GM19395 (cell line): ENCODE measurements around the gene AGBL1.
"Not testable (repeated sequence)": the region's sequence is repeated elsewhere in the genome, so short reads cannot be mapped to it uniquely, and the experiment has no call there.

Experiments used
- ATAC-seq: cut with Tn5 transposase; IDR thresholded peaks from one replicate; pipeline ENCODE4 v1.9.1; 2021; ENCODE audit warnings: mild to moderate bottlenecking, moderate library complexity; ENCODE audit not compliant: unreplicated experiment

AGBL1 gene

GRCh38 chr15:86082619-86083380 is 3.1 kb downstream of the AGBL1 start:
- ATAC-seq, result no peak

- no peak for ATAC-seq
Measured at GRCh38 chr15:86087808-86088207, 8.1 kb downstream of the AGBL1 start.

DNA sequence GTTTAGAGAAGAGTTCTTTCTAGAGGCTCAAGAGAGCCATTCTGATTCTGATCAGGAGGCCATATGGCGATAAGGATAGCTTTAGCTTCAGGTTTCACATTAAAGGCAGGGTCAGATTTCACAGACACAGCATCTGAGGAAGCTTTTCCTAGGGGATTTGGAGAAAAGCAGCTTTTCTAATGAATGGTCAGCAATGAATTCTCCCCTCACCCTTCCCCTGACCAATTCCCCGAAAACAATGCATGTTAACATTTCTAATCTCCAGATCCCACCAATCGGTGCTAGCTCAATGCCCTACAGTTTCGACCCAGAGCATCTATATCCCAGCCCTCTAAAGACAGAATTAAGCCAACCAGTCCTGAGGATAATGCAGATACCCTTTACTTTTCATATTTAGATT is 9.8 kb downstream of the AGBL1 start:
- no peak for ATAC-seq

- no peak for ATAC-seq
Measured at GRCh38 chr15:86101818-86102217, 22.1 kb downstream of the AGBL1 start.

DNA sequence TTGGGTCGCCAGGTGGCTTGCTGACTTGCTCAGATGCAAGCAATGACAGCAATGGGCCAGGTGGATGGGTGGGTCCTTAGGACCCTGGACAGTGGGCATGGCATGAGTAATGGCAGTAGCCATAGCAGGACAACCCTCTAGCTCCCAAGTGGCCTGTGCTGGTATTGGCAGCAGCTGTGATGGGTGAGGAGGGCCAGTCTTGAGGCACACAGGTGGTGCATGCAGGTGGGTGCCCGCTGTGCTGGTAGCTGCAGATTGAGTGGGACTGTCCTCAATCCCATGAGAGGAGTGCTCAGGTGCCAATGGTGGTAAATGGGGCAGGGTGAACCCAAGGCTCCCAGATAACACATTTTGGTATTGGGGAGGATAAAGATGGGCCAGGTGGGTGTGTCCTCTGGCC is 24.2 kb downstream of the AGBL1 start:
- ATAC-seq, result no peak

- no peak for ATAC-seq
Measured at GRCh38 chr15:86106306-86106705, 26.6 kb downstream of the AGBL1 start.

DNA sequence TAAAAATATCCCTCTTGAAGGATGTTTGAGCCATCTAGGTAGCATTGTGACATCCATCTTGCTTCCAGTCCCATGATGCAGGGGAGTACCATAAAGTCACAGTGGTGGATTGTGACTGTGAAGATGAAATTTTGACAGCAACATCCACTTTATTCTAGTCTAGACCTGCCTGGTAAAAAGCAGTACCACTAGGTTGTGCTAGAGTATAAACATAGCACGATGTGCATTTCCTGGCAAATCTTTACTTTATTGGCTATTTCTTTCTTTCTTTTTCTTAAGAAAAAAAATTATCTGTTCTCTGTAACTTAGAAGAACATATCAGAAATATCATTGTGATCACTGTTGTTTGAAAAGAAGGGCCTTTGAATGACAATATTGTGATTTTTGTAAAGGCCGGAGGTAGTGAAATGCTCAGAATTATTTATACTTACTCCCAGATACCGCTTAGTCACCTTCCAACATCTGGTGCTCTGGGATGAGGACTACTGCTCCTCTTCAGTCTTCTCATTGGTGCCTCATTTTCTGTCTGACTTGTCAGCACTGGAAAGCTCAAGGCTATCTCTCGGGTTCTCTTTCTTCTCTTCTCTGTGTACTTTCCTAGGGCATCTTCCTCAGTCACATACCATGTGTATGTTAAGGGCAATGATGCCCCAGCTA is 35.6 kb downstream of the AGBL1 start:
- ATAC-seq, result no peak

- ATAC-seq, result no peak
Measured at GRCh38 chr15:86121568-86122225, 42.0 kb downstream of the AGBL1 start.

GRCh38 chr15:86122691-86123391 is 43.2 kb downstream of the AGBL1 start:
- ATAC-seq, result not testable (repeated sequence)

DNA sequence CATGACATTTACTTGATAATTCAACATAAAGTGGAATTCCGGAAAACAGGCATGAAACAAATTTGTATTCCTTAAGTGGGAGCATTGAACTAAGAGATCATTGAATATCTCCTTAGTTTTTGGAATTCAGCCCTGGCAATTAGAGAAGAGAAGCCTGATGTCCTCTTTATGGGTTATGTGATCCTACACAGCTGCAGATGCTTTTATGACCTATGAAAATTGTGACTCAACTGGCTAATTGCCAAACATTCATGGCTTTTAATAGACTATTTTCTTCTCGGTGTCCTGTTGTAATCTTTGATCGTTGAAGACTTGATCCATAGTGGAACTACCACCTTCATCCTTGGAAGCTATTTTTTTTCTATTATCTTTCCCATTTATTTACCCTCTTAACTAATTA is 46.1 kb downstream of the AGBL1 start:
- ATAC-seq, result no peak

- no peak for ATAC-seq
Measured at GRCh38 chr15:86127547-86127946, 47.9 kb downstream of the AGBL1 start.

DNA sequence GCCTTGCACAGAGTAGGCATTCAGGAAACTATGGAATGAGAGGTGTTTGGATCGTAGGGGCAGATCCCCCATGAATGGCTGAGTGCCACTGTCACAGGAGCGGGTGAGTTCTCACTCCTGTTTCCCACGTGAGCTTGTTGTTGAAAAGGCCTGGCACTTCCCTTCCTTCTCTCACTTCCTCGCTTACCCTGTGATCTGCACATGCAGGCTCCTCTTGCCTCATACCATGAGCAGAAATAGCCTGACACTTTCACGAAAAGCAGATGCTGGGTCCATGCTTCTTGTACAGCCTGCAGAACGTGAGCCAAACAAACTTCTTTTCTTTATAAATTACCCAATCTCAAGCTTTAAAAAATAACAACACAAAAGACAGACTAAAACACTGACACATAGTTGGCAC is 55.4 kb downstream of the AGBL1 start:
- ATAC-seq, result no peak

GRCh38 chr15:86136861-86137260 is 57.2 kb downstream of the AGBL1 start:
- no peak for ATAC-seq

GRCh38 chr15:86138798-86139197 is 59.1 kb downstream of the AGBL1 start:
- ATAC-seq, result no peak

DNA sequence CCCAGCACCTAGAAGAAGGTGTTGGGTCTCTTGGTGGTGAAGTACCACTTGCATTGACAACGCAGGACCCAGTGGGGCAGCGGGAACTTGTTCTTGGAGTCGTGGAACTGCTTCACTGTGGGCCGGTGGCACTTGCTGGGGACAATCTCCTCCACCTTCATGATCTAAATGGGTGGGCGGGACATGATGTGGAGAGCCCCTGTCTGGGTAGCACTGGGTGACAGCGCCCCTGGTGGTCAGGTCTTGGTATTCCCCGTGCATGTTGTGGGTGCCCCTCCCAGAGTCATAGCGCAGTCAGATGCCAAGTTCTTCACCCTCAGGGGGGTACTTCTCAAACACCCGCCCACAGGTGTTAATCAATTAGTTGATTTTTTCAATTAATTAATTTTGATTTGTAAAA is 60.2 kb downstream of the AGBL1 start:
- ATAC-seq, result no peak

DNA sequence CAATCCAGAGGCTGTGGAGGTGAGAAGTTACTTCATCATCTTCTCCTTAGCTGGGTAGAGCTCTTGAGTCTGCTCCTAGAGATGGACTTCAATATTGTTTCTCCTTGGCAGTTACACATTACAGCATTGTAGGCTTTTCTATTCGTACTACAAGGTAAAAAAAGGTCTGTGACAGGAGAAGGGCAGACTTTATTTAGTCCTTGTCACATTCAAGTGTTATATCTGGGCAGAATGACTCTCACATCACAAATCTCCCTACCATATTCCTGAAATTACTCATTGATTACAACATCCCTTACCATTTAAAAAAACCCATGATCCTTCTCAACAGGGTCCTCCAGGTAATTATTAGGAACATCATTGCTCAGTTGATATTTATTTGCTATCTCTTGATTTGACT is 75.0 kb downstream of the AGBL1 start:
- ATAC-seq, result no peak

DNA sequence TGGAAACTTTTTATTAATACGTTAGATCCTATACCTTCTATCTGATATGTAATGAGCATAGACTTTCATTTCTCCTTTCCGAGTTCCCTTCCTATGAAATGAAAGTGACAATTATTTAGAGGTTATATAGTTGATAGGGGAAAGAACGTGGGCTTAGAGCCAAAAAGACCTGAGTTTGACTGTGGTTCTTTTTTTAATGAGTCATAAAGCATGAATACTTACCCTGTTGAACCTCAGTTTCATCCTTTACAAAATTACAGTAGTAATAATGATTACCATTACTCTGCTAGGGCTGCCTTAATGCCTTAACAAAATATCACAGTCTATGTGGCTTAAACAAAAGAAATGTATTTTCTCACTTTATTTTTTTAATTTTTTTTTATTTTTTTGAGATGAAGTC is 75.9 kb downstream of the AGBL1 start:
- no peak for ATAC-seq

GRCh38 chr15:86157606-86158293 is 78.1 kb downstream of the AGBL1 start:
- ATAC-seq, result no peak

DNA sequence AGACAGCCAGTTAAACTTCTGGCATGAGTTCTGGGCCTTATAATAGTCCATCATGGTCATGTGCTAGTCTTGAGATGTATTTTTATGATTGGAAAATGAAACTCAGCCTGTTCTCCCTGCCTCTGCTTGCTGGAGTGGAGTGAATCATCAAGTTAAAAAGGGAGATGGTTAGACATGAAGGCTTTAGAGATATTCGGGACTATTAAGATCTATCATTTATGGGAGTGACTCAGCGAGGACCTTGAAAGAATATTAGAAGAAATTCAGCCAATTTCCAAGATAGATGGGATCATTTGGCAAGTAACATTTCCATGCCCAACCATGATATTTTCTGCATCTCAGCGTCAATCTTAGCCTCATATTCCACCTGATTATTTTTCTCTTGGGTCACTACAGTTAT is 79.8 kb downstream of the AGBL1 start:
- ATAC-seq, result no peak

GRCh38 chr15:86161250-86161649 is 81.6 kb downstream of the AGBL1 start:
- no peak for ATAC-seq

- ATAC-seq, result no peak
Measured at GRCh38 chr15:86162172-86162591, 82.5 kb downstream of the AGBL1 start.
